HL-60 (cell line): ENCODE results near the gene SPAG17.

Experiments
- DNase-seq, 2 experiments: peaks; one replicate each; pipeline ENCODE4 v3.0.0-alpha.2; 2010 to 2020; ENCODE audit warnings: low read depth in 1 of 2, low spot score in 1 of 2
- H3K27ac ChIP-seq: fragments of 250-450 bp; sonication (Bioruptor Pico); replicated peaks from 2 replicates; pipeline ENCODE4 v1.5.1; 2020; ENCODE audit warnings: mild to moderate bottlenecking, moderate library complexity
- H3K27me3 ChIP-seq: fragments of 250-450 bp; sonication (Bioruptor Pico); 2 replicates; pipeline ENCODE4 v1.5.1; 2021; ENCODE audit warnings: mild to moderate bottlenecking, moderate library complexity; ENCODE audit not compliant: insufficient read depth, poor library complexity, severe bottlenecking
- H3K4me3 ChIP-seq: replicated peaks from 2 replicates; pipeline ENCODE4 v1.5.1; 2011; ENCODE audit warnings: mild to moderate bottlenecking, control low read depth, low read length; ENCODE audit not compliant: insufficient read depth
- CTCF ChIP-seq: IDR thresholded peaks from one replicate; pipeline ENCODE4 v1.5.1; 2011; ENCODE audit warnings: low read length, control low read depth, inconsistent platforms; ENCODE audit not compliant: insufficient read depth
- GABPA ChIP-seq: IDR thresholded peaks from 2 replicates; pipeline ENCODE4 v1.6.1; 2012; ENCODE audit warnings: low read depth
- POLR2AphosphoS5 ChIP-seq: IDR thresholded peaks from 2 replicates; pipeline ENCODE4 v1.6.1; 2012; ENCODE audit warnings: low read depth
- SPI1 ChIP-seq: IDR thresholded peaks from 2 replicates; pipeline ENCODE4 v1.6.1; 2012; ENCODE audit warnings: low read depth, mild to moderate bottlenecking, borderline replicate concordance
- TF ChIP-seq, protein P1 (sequence below): IDR thresholded peaks from 2 replicates; pipeline ENCODE4 v1.6.1; 2012; ENCODE audit warnings: low read depth; ENCODE audit not compliant: insufficient replicate concordance

SPAG17 gene

DNA sequence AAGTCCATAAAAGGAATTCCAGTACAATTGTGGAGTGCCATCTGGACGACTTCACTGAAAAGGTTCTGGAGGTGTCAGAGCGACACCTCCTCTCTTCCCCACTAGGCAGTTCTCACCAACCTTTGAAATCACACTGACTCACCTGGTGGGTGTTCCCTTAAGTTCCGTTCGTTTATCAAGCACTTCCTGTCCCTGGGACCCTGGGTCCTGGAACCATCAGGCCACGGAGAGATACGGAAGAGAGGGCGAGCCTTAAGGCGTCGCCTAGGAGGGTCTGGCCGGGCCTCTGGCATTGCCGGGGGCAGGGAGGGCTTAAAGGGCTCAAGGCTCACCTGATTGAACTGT, 317 bp downstream of the SPAG17 start:
- Histone ChIP-seq H3K27ac (no peak overlapping the region), H3K4me3 (no peak overlapping the region), H3K27me3 (peaks cover 2% of the 10 kb centered on the region)
- TF ChIP-seq POLR2AphosphoS5 (no peak), GABPA (no peak), CTCF (no peak)
- DNase-seq, result no peak

GRCh38 chr1:118183586-118183985, 1.4 kb downstream of the SPAG17 start:
- H3K4me3 ChIP-seq, result no peak overlapping the region
- TF ChIP-seq POLR2AphosphoS5 (no peak), GABPA (no peak), CTCF (no peak), SPI1 (no peak)
- TF ChIP-seq, protein P1, sequence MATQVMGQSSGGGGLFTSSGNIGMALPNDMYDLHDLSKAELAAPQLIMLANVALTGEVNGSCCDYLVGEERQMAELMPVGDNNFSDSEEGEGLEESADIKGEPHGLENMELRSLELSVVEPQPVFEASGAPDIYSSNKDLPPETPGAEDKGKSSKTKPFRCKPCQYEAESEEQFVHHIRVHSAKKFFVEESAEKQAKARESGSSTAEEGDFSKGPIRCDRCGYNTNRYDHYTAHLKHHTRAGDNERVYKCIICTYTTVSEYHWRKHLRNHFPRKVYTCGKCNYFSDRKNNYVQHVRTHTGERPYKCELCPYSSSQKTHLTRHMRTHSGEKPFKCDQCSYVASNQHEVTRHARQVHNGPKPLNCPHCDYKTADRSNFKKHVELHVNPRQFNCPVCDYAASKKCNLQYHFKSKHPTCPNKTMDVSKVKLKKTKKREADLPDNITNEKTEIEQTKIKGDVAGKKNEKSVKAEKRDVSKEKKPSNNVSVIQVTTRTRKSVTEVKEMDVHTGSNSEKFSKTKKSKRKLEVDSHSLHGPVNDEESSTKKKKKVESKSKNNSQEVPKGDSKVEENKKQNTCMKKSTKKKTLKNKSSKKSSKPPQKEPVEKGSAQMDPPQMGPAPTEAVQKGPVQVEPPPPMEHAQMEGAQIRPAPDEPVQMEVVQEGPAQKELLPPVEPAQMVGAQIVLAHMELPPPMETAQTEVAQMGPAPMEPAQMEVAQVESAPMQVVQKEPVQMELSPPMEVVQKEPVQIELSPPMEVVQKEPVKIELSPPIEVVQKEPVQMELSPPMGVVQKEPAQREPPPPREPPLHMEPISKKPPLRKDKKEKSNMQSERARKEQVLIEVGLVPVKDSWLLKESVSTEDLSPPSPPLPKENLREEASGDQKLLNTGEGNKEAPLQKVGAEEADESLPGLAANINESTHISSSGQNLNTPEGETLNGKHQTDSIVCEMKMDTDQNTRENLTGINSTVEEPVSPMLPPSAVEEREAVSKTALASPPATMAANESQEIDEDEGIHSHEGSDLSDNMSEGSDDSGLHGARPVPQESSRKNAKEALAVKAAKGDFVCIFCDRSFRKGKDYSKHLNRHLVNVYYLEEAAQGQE, result no peak
- no peak overlapping the region for H3K27ac ChIP-seq

GRCh38 chr1:118177998-118178397, 7.0 kb downstream of the SPAG17 start:
- DNase-seq, result no peak
- H3K27ac ChIP-seq, result no peak overlapping the region
- H3K4me3 ChIP-seq, result no peak overlapping the region
- H3K27me3 ChIP-seq, result no peaks in the 10 kb centered on the region
- TF ChIP-seq, protein P1, result no peak
- TF ChIP-seq POLR2AphosphoS5 (no peak), CTCF (no peak), GABPA (no peak), SPI1 (no peak)

More at GRCh38 chr1:118183586-118183985, 1.4 kb downstream of the SPAG17 start:
- no peak for DNase-seq
- H3K27me3 ChIP-seq, result peaks cover 2% of the 10 kb centered on the region

DNA sequence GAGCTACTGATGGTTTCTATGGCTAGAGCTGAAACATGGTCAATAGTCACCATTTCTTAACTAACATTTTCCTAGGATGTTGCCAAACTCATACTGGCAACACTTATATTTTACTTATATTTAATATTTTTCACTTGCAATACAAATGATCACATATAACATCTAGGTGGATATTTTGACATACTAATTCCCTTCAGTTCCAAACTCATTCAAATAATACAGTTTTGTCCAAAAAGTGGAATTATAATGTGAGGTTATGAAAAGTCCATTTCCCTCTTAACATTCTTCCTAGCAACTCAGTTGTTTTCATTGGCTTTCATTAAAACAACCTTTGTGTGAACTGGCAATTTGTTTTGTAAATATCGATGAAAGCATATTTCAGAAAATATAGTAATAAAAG, 16.0 kb downstream of the SPAG17 start:
- Histone ChIP-seq H3K27me3 (no peaks in the 10 kb centered on the region), H3K4me3 (no peak overlapping the region), H3K27ac (no peak overlapping the region)
- no peak for DNase-seq
- TF ChIP-seq SPI1 (no peak), GABPA (no peak), POLR2AphosphoS5 (no peak), CTCF (no peak)
- TF ChIP-seq, protein P1, result no peak
